ENCODE measurements around the gene DNMT1.
"Not testable (repeated sequence)": the region's sequence is repeated elsewhere in the genome, so short reads cannot be mapped to it uniquely, and the experiment has no call there.

DNMT1 gene

DNA sequence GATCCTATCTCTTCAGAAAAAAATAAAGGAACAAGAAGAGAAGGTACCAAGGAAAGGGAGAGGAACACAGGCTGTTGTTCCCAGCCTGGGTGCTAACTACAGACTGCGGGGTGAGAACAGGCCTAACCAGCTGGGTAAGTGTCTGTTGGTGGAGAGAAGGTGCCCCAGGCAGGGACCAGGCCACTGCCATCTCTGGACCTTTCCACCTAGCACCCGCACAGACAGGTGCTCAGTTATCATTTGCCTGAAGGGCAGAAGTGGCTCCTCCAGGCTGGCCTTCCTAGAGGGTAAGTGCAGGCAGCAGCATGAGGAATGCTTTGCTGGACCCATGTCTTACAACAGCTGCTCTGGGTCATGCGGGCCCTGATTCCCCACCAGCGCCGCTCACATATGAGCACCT, 10.1 kb downstream of the DNMT1 start:
- in situ Hi-C loops (cut with MboI; ENCODE audit: low sequenced_read_pairs) = no loop called here

DNA sequence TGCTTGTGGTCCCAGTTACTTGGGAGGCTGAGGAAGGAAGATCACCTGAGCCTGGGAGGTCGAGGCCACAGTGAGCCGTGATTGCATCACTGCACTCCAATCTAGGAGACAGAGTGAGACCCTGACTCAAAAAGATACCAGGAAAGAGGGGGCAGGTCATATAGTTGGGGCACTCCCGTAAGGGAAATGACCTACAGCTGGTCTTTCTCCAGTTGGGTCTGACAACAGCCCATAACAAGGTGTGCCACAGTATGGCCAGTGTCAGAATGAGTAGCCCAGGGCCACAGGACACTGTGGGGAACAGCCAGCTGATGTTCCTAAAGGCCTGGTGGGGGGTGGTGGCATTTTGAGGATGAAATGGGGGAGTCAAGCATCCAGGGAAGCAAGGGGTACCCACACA, 10.8 kb downstream of the DNMT1 start:
- in situ Hi-C loops (cut with MboI; ENCODE audit: low sequenced_read_pairs) = no loop called here

GRCh38 chr19:10182847-10183246, 11.9 kb downstream of the DNMT1 start:
- in situ Hi-C loops (cut with MboI; ENCODE audit: low sequenced_read_pairs) = no loop called here

GRCh38 chr19:10182076-10182475, 12.7 kb downstream of the DNMT1 start:
- in situ Hi-C loops (cut with MboI; ENCODE audit: low sequenced_read_pairs) = no loop called here

DNA sequence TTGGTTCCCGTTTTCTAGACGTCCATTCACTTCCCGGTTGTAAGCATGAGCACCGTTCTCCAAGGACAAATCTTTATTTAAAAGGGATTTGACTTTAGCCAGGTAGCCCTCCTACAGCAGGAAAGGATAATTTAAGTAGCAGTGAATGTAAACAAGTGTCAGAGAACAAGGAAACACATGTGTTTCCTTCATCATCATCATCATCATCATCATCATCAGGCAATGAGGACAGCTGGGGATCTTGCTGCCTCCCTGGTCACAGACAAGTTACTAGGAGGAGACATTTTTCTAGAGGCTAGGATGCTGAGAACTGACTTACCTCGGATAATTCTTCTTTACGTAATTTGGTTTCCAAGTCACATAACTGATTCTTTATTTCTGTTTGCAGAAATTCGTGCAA, 14.3 kb downstream of the DNMT1 start:
- in situ Hi-C loops (cut with MboI; ENCODE audit: low sequenced_read_pairs) = no loop called here

- in situ Hi-C loops (cut with MboI; ENCODE audit: low sequenced_read_pairs) = not testable (repeated sequence)
Observed at GRCh38 chr19:10180024-10180423, 14.7 kb downstream of the DNMT1 start.

GRCh38 chr19:10173527-10173926, 21.2 kb downstream of the DNMT1 start:
- in situ Hi-C loops (cut with MboI; ENCODE audit: low sequenced_read_pairs) = loop anchor here (25.0 kb wide), 1 partner anchor 939 kb away; no protein-coding TSS in a partner anchor

GRCh38 chr19:10168386-10168948, 26.3 kb downstream of the DNMT1 start:
- in situ Hi-C loops (cut with MboI; ENCODE audit: low sequenced_read_pairs) = loop anchor here (25.0 kb wide), 1 partner anchor 944 kb away; no protein-coding TSS in a partner anchor

DNA sequence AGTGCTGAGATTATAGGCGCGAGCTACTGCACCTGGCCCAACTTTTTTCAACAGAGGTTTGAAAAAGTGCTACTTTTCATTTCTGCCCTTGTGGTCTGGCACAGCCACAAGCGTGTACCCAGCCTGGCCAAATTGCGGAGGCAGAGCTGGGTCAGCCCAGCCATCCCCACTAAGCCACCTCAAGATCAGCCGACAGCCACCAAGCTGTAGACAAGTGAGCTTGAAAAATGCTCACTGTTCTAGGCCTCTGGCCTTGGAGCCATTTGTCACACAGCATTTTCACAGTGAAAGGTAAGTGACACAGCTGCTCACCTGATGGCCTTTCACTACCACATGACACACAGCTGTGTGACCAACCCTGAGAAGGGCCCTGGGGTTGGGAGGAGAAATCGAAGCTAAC, 27.3 kb downstream of the DNMT1 start:
- in situ Hi-C loops (cut with MboI; ENCODE audit: low sequenced_read_pairs) = loop anchor here (25.0 kb wide), 1 partner anchor 945 kb away; no protein-coding TSS in a partner anchor

- in situ Hi-C loops (cut with MboI; ENCODE audit: low sequenced_read_pairs) = loop anchor here (25.0 kb wide), 1 partner anchor 946 kb away; no protein-coding TSS in a partner anchor
Observed at GRCh38 chr19:10166501-10166900, 28.3 kb downstream of the DNMT1 start.

DNA sequence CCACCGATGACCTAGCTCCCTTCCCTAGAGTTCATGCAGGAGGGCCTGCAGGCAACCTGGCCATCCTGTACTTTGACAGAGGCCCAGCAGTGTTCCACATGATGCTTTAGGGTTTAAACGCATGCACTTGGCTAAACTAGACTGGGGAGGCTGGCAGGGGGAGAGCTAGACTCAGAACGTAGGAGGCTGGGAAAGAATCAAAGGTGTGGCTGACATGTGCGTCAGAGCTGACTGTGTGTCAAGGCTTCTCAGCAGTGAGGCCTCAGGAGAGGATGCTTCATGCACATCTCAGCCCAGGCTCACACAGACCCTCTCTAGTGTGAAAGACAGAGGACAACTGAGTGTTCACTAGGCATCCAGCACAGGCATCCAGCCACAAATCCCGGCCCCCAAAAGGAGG, 28.7 kb downstream of the DNMT1 start:
- in situ Hi-C loops (cut with MboI; ENCODE audit: low sequenced_read_pairs) = loop anchor here (25.0 kb wide), 1 partner anchor 946 kb away; no protein-coding TSS in a partner anchor

DNA sequence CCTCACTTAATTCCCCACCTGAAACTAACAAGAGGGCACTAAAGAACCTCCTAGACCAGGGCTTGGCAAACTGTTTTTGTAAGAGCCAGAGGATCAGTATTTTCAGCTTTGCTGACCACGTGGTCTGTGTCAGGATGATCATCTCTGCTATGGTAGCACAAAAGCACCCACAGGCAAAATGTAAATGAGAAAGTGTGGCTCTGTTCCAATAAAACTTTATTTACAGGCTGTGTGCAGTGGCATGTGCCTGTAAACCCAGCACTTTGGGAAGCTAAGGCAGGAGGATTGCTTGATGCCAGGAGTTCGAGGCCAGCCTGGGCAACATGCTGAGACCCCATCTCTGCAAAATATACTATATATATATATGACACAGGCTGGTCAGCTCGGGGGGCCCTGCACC, 31.2 kb downstream of the DNMT1 start:
- in situ Hi-C loops (cut with MboI; ENCODE audit: low sequenced_read_pairs) = loop anchor here (25.0 kb wide), 1 partner anchor 949 kb away; no protein-coding TSS in a partner anchor

DNA sequence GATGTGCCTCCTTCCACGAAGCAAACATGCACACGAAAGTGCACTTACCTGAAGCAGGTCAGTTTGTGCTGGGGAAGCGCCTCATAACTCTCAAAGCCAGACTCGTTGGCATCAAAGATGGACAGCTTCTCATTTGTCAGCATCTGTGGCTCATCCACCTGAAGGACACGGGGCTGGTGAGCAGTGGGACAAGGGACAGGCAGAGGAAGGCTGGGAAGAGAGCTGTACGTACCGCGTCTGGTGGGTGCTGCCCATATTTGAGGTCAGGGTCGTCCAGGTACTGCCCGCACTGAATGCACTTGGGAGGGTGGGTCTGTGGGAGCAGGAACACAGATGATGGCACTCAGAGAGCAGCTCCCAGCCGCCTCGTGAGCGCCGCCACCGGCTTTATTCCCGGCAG, 35.1 kb downstream of the DNMT1 start:
- in situ Hi-C loops (cut with MboI; ENCODE audit: low sequenced_read_pairs) = loop anchor here (25.0 kb wide), 1 partner anchor 953 kb away; no protein-coding TSS in a partner anchor

- in situ Hi-C loops (cut with MboI; ENCODE audit: low sequenced_read_pairs) = loop anchor here (25.0 kb wide), 1 partner anchor 954 kb away; no protein-coding TSS in a partner anchor
Observed at GRCh38 chr19:10158485-10158884, 36.3 kb downstream of the DNMT1 start.

DNA sequence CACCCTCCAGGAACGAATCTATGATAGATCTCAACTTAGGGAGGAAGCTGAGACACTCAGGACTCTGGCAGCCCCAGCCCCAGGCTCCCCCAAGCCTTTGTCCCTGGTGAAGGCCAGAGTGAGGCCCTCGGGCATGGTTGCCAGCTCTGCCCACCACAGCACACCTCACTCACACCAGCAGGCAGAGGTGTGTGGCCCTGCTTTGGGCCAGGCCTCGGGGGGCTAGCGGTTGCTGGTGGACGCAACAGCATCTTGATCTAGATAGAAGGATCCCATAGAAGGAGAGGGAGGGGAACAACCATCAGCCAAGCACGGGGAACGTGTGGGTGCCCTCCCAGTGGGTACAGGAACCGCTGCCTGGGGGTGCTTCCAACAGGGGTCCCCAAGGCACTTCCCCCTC, 36.7 kb downstream of the DNMT1 start:
- in situ Hi-C loops (cut with MboI; ENCODE audit: low sequenced_read_pairs) = loop anchor here (25.0 kb wide), 1 partner anchor 954 kb away; no protein-coding TSS in a partner anchor

DNA sequence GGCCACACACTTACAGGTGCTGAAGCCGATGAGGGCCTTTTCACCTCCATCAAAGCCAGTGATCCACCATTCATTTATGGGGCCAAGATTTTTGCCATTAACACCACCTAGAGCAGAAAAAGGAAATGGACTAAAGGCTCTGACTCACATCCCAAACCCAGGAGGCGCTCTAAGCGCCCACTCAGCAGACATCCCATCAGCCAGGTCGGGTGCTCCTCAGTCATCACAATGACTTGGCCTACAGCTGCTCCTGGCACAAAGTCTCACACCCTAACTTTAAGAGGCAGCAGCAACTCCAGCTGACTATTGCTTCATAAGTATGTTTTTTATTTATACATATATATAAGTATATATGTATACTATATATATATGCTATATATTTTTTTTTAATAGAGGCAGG, 38.9 kb downstream of the DNMT1 start:
- in situ Hi-C loops (cut with MboI; ENCODE audit: low sequenced_read_pairs) = loop anchor here (25.0 kb wide), 1 partner anchor 956 kb away; no protein-coding TSS in a partner anchor

DNA sequence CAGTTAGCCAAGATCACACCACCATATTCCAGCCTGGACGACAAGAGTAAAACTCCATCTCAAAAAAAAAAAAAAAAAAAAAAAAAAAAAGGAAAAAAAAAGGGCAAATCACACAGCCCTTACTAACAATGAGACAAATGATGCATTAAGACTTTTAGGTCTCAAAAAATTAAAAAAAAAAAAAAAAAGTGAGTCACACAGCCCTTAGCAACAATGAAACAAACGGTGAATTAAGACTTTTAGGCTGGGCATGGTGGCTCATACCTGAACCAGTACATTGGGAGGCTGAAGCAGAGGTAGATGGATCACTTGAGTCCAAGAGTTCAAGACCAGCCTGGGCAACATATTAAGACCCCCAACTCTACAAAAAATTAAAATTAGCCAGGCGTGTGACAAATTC, 42.7 kb downstream of the DNMT1 start:
- in situ Hi-C loops (cut with MboI; ENCODE audit: low sequenced_read_pairs) = loop anchor here (25.0 kb wide), 1 partner anchor 960 kb away; no protein-coding TSS in a partner anchor

GRCh38 chr19:10151521-10151920, 43.2 kb downstream of the DNMT1 start:
- in situ Hi-C loops (cut with MboI; ENCODE audit: low sequenced_read_pairs) = loop anchor here (25.0 kb wide), 1 partner anchor 961 kb away; no protein-coding TSS in a partner anchor

DNA sequence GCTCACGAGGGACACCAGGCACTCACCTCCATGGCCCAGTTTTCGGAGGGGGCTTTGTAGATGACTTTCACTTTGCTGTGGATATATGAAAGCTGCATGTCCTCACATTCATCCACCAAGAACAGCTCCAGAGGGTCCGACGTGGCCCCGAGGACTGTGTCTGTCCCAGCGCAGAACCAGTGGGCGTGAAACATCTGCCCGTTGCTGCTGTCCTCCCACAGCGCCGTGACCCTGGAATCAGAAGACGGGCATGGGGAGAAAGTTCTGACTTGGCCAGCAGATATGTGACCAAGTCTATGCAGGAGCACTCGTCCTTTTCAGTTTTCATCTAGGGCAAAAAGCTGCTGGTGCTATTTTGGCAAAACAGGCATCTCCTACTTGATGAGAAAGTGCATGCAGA, 45.3 kb downstream of the DNMT1 start:
- in situ Hi-C loops (cut with MboI; ENCODE audit: low sequenced_read_pairs) = no loop called here

DNA sequence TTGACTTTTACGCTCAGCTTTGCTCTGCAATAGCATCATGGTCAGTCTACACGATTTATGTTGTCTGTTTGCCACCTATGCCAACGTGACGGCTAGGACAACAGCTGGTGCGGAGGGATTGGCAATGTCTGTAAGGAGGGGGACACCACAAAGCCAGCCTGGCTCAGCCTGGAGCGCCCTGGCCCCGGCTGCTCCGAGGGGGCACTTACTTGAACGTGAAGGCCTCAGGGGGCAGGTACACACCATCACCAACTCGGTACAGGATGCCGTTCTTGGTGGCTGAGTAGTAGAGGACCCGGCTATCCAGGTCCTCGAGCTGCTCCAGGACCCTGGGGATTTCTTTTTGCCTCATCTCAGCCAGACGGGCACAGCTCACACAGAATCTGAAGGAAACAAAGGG, 48.6 kb downstream of the DNMT1 start:
- in situ Hi-C loops (cut with MboI; ENCODE audit: low sequenced_read_pairs) = no loop called here

DNA sequence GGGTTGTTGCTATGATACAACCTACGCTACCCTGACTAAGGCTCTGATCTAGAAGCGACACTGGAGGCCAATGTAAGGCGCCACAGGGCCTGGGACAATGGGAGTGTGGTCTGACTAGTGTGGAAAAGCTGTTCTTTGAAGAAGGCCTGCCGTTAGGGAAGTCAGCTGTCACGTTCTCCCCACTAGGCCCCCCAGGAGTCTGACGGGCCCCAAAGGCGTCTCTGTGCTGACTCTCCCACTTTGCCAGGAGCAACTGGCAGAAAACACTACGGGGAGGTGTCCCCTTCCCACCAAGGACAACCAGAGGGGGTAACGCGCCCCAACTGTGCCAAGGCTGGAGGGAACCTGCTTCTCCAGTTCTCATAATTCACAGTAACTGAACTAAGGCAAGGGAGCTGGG, 49.7 kb downstream of the DNMT1 start:
- in situ Hi-C loops (cut with MboI; ENCODE audit: low sequenced_read_pairs) = no loop called here

DNA sequence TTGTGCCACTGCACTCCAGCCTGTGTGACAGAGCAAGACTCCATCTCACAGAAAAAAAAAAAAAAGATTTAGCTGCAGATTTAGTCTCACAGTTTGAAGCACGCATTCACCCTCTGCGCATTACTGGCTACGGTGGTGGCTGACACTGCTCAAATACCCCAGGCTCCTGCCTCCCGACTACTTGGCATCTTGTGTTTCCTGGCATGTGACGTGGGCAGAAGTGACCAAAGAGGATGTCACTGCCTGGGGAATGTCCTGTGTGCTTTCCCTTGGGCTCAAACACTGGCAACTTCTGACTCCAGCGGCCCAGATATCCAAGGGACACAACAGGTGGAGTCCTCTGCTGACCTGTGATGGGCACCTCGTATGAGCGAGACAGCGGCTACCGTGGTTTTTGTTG, 50.4 kb downstream of the DNMT1 start:
- in situ Hi-C loops (cut with MboI; ENCODE audit: low sequenced_read_pairs) = no loop called here

- in situ Hi-C loops (cut with MboI; ENCODE audit: low sequenced_read_pairs) = no loop called here
Observed at GRCh38 chr19:10143681-10144080, 51.1 kb downstream of the DNMT1 start.

Measured in HL-60/S4 (cell line).